ENCODE measurements around the gene CATSPER1. TPM values are rescaled to one million over a fixed set of nuclear protein-coding genes. Genes with fewer than 3 reads are reported as not detected.

CATSPER1 gene
- total RNA-seq, 1 experiment from 2014 or later, result 4.2 TPM

- Histone ChIP-seq H3K9me3 (ENCODE audit: insufficient read depth, low read depth) (no peaks in the 10 kb centered on the region), H3K36me3 (ENCODE audit: low read depth) (peaks cover 25% of the 10 kb centered on the region), H3K4me3 (no peak overlapping the region), H3F3A (ENCODE audit: insufficient read depth, low read depth) (peaks cover 39% of the 10 kb centered on the region), H3K4me1 (replicated peaks; ENCODE audit: insufficient read depth) (peaks cover 6% of the 10 kb centered on the region), H2AFZ (no peak overlapping the region), H4K20me1 (ENCODE audit: insufficient read depth) (peaks cover 7% of the 10 kb centered on the region; the same call in 1 of the 2 replicates), H3K79me2 (ENCODE audit: low read depth) (peaks cover 29% of the 10 kb centered on the region), H3K4me2 (no peak overlapping the region), H3K27me3 (ENCODE audit: insufficient read depth, low read depth) (no peaks in the 10 kb centered on the region), H3K27ac (no peak overlapping the region), H3K9me2 (ENCODE audit: insufficient read depth) (no peaks in the 10 kb centered on the region)
- CTCF ChIA-PET, result no interaction called here
- POLR2A ChIA-PET (ENCODE audit: unreplicated experiment), result no interaction called here
- no peak for DNase-seq
- TF ChIP-seq EZH2 (IDR thresholded peaks at IDR 0.05; ENCODE audit: low read depth) (no peak), CTCF (conservative IDR thresholded peaks at IDR 0.05) (no peak)
- intact Hi-C loops (cut with micrococcal nuclease; ENCODE audit: unreplicated experiment), result no loop called here
- no TSS peak for BruUV-seq (replicated peaks)
Observed at GRCh38 chr11:65997286-65997685, 29.0 kb downstream of the CATSPER1 start.

DNA sequence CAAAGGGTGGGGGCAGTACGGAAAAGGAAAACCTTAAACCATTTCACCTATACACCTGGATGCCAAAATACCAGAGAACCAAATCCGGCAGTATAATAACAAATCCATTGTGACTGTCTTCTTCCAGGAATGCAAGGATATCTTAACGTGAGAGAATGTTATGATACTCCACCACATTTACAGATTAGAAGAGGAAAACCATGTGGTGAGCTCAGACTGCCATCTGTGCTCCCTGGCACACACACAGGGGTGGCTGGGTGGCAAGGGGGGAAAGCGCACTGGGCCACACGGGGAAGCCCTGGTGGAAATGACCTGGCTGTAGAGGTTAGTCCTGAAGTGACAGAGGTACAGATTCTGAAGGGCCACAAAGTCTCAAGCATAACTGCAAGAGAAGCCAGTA lies 34.2 kb downstream of the CATSPER1 start:
- Histone ChIP-seq H3K9me2 (ENCODE audit: insufficient read depth) (no peaks in the 10 kb centered on the region), H4K20me1 (ENCODE audit: insufficient read depth) (no peaks in the 10 kb centered on the region), H3K36me3 (ENCODE audit: low read depth) (0 out of 2 replicates have a peak, but pooled peaks cover 5% of the 10 kb centered on the region), H3K9me3 (ENCODE audit: insufficient read depth, low read depth) (no peaks in the 10 kb centered on the region), H3K27me3 (ENCODE audit: insufficient read depth, low read depth) (no peaks in the 10 kb centered on the region), H3K79me2 (ENCODE audit: low read depth) (no peaks in the 10 kb centered on the region), H3K4me1 (replicated peaks; ENCODE audit: insufficient read depth) (no peaks in the 10 kb centered on the region), H3K4me2 (no peak overlapping the region), H3K4me3 (no peak overlapping the region), H3F3A (ENCODE audit: insufficient read depth, low read depth) (peaks cover 32% of the 10 kb centered on the region), H2AFZ (no peak overlapping the region), H3K27ac (no peak overlapping the region)
- ChIA-PET POLR2A (ENCODE audit: unreplicated experiment) (no interaction called here), CTCF (interaction anchor here (0.7 kb wide), 1 partner anchor 139 kb away, joined by 4 read pairs; no protein-coding TSS in a partner anchor)
- intact Hi-C loops (cut with micrococcal nuclease; ENCODE audit: unreplicated experiment), result no loop called here
- no peak for DNase-seq
- BruUV-seq (replicated peaks), result no TSS peak
- TF ChIP-seq CTCF (conservative IDR thresholded peaks at IDR 0.05) (no peak), EZH2 (IDR thresholded peaks at IDR 0.05; ENCODE audit: low read depth) (no peak)

DNA sequence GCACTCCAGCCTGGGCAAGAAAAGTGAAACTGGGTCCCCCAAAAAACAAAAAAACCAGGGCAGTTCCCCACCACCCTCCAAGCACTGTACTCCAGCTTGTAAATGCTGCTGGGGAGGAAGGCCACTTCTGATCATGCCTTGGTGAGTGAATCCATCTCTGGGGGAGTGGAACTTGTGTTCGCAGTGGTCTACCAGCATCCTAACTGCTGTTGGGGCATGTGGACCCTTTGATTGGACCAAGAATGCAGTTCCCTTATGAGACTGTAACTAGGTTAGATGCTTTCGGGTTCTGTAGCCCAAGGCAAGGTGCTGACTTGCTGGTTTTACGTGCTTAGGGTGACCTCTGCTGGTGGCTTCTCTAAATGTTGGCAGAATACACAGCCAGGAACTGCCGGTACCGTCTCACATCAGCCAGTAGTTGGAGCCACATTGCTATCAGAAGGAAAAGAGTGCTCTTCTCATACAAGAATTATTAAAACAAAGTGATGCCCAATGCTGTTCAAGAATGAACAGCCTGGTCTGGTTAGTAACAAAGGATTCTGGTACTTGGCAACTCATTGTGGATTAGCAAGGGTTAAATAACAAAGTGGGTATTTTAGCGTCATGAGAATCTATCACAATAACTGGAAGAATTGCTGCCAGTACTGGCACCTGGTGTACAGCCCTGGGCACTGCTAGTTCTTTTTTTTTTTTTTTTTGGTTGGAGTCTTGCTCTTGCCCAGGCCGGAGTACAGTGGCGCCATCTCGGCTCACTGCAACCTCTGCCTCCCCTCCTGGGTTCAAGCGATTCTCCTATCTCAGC lies 37.3 kb downstream of the CATSPER1 start:
- H3K9me2 ChIP-seq (ENCODE audit: insufficient read depth), result no peaks in the 10 kb centered on the region
- DNase-seq, result peak; percentile 87 to 92
- POLR2A ChIA-PET (ENCODE audit: unreplicated experiment), result interaction anchor here (0.6 kb wide), 1 partner anchor 56 kb away, joined by 10 read pairs; no protein-coding TSS in a partner anchor
- no peaks in the 10 kb centered on the region for H3K36me3 ChIP-seq (ENCODE audit: low read depth)
- no peaks in the 10 kb centered on the region for H3K27me3 ChIP-seq (ENCODE audit: insufficient read depth, low read depth)
- intact Hi-C loops (cut with micrococcal nuclease; ENCODE audit: unreplicated experiment), result loop anchor here (1.0 kb wide), 8 partner anchors 33 to 283 kb away; partner anchors contain the start of gene FIBP
- no peak overlapping the region for H3K4me2 ChIP-seq
- no peak overlapping the region for H3K27ac ChIP-seq
- no TSS peak for BruUV-seq (replicated peaks)
- H4K20me1 ChIP-seq (ENCODE audit: insufficient read depth), result no peaks in the 10 kb centered on the region
- H2AFZ ChIP-seq, result no peak overlapping the region
- peaks cover 4% of the 10 kb centered on the region; the same call in 1 of the 2 replicates for H3K4me1 ChIP-seq (replicated peaks; ENCODE audit: insufficient read depth)
- CTCF ChIA-PET, result interaction anchor here (0.7 to 1.8 kb wide), 5 partner anchors 24 to 104 kb away, joined by 3 to 7 read pairs (median 5); partner anchors contain the start of gene CCDC85B
- TF ChIP-seq CTCF (conservative IDR thresholded peaks at IDR 0.05), result peak; percentile 99
- no peak for TF ChIP-seq EZH2 (IDR thresholded peaks at IDR 0.05; ENCODE audit: low read depth)
- H3K4me3 ChIP-seq, result no peak overlapping the region
- peaks cover 24% of the 10 kb centered on the region for H3F3A ChIP-seq (ENCODE audit: insufficient read depth, low read depth)
- no peaks in the 10 kb centered on the region for H3K79me2 ChIP-seq (ENCODE audit: low read depth)
- H3K9me3 ChIP-seq (ENCODE audit: insufficient read depth, low read depth), result no peaks in the 10 kb centered on the region
